HS-27A (cell line): ENCODE measurements around the gene NCAM1.

Source experiments
- DNase-seq: peaks from one replicate; pipeline ENCODE4 v3.0.0-alpha.2; 2012; ENCODE audit warnings: low read depth, missing footprints

Gene NCAM1

DNA sequence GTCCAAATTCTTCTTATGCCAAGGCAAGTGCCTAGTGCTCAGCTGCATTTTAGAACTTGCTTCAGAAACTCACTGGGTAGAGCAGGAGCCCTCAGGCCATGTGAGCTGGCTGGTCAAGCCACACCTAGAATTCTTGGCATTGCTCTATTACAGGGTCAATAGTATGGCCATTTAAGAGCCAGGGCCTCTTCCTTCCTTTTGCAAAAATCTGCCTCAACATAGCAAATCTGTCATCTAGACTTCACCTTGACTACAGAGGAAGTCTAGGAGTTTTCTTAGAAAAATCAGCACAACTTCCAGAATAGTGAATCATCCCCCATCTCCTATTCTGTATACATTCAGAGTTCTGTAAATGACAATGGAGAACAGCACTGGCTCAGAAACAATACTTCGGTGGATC, 241.2 kb downstream of the NCAM1 start:
- DNase-seq = no peak

DNA sequence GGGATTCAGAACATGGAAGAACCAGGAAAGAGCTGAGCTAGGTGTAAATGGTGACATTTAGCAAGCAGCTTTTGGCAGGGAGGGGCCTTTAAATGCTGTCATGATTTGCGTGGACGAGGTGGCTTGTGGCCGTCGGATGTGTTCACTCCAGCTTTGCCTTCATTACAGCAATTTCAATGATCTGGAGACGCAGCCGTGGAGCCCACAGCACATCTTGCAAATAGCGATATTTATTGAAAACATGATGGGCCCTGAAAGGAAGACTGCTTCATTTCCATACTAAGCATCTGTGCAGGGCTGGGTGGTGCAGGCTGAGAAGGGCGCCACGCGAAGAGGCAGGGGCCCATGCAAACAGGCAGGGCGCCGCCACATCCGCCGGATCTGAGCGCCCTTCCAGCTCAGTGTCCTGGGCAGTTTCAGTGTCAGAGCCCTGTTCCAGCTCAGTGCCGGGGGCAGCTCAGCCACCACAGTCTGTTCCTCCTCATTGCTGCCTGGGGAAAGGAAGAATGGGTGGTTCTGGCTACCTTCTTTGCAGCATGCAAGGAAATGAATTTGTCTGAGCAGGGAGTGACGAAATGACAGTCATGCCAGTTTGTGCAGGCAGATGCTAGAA, 242.0 kb downstream of the NCAM1 start:
- DNase-seq = no peak

DNA sequence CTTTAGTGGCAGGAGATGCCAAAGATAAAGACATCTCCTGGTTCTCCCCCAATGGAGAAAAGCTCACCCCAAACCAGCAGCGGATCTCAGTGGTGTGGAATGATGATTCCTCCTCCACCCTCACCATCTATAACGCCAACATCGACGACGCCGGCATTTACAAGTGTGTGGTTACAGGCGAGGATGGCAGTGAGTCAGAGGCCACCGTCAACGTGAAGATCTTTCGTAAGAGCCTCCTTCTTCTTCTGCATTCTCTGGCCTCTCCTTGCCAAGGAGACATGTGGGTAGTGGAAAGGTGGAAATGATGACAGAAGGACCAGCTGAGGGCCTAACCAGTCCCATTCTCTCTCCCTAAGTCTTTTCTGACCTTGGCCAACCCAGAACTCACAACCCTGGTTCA, 243.1 kb downstream of the NCAM1 start:
- no peak for DNase-seq

DNA sequence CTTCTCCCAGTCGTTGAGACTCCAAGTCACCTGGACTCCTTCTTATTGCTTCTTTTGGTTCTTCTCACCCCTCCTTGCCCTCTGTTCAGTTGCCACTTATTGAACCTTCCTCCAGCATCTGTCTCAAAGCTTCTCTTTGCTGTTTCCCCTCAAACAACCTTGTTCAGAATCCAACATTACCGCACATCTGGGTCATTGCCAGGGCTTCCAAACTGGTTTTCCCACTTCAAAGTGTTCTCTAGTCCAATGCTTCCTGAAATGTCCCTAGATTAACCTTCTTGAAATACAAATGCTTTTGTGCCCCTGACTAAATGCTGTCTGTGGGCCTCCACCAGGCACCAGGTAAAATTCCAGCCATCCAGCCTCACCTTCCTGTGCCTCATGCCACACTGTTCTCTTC, 252.3 kb downstream of the NCAM1 start:
- DNase-seq = no peak

DNA sequence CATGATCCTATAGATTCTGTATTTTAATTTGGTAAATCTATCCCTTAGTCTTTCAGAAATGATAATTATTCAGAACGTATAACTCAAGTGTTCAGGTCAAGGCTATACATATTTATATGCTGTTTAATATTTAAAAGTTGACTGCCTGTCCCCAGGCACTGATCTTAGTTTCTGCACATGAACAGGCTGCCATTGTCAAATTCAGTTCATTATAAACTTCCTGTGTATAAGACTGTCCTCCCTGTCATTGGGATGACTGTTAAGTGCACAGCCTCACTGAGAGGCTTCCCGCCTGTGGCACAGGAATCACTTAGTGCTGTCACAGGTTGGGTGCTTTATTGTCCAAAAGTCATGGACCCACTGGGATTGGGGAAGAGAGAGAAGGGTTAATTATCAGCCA, 261.0 kb downstream of the NCAM1 start:
- DNase-seq = no peak

DNA sequence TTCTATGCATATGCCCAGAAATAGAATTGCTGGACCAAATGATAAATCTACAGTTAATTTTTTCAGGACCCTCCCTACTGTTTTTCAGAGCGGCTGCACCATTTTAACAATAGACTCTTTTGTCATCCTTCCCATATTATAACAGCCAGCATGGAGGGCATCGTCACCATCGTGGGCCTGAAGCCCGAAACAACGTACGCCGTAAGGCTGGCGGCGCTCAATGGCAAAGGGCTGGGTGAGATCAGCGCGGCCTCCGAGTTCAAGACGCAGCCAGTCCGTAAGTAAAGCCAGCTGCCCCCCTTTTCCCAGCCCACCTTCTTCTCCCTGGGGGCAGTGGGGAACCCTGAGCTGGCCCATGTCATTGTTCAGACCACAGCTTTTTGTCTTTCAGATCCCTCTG, 273.7 kb downstream of the NCAM1 start:
- DNase-seq = no peak

DNA sequence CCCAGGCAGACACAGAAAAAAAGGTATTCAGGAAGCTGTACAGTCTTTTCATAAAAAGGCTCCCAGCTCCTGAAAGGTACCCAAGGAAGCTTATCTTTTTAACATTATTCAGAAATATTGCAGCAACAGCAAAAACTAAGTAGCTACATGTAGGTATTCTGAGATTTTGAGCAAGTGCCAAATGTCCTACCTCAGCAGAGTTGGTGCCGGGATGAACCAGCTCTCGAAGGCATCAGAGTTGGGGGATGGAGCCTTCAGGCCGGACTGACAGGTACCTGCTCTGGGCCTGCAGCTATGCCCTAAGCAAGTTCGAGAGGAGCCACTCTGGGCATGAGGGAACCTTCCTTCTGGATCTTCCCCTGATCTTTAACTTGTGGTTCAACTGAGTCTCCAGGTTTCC, 276.0 kb downstream of the NCAM1 start:
- DNase-seq = no peak

DNA sequence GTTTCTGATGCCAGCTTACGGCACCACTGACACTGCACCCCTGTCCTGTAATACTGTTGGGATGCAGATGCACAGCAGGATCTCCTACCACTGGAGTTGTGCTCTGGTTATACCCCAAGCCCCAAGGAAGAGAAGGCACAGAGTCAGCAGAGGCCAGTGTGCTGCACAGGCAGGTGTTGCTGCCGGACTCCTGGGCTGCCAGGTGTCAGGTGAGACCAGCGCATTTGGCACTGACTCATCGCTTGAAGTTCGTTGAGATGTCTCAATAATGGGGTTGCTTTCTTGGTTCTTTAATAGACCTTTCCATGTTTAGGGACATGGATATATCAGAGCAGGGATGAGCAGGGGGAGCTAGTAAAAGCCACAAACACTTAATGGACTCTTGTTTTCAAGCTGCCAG, 277.5 kb downstream of the NCAM1 start:
- no peak for DNase-seq

DNA sequence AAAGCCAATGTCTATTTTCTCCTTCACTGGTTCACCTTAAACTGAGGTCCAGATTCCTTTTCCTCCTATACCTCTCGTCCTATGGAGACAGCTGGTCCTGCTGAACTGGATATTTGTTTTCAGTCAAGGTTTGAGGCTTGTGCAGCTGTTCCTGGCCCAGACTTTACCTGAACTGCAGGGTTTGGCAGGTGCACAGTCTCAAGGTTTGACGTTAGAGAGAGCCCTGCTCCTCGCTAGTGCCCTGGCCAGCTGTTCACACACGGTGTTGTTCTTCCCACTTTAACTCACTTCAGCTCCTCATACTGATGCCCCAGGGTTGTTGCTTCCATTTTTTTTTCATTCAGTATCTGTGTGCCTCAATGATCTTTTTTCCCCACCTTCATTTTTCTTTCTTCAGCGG, 279.2 kb downstream of the NCAM1 start:
- no peak for DNase-seq

DNA sequence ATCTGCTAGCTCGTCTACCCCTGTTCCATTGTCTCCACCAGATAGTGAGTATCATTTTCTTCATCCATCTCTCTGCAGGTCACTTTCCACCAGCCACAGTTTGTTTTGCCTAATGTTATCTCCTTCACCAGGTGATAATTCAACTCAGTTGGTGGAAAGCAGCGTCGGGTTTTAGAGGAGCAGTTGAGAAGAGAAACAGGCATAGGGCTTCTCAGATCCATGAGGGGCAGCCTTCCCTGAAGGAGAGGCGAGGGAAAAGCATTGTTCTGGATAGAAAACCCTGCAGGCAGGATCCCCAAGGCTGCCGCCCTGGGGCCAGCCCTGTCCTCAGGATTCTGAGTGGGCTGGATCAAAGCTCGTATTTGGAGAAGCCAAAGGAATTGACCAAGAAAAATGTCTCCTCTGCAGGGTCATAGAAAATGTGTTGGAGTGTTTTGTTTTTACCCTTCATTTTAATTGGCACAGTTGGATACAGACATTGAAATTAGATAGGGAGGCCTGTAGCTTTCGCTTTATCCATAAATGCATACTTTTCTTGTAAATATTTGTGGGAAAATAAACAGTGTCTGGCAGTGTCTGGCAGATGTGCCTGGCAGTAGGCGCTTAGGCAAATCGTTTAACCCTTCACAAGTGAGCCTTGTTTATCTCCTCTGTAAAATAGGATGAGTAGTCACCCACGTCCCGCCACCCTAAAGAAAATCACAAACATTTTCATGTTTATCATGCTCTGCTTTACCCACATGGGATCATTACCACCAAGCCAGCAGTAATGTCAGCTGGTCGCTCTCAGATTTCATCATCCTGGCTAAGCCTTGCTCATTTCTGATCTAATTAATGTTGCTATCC, 279.8 kb downstream of the NCAM1 start:
- no peak for DNase-seq

DNA sequence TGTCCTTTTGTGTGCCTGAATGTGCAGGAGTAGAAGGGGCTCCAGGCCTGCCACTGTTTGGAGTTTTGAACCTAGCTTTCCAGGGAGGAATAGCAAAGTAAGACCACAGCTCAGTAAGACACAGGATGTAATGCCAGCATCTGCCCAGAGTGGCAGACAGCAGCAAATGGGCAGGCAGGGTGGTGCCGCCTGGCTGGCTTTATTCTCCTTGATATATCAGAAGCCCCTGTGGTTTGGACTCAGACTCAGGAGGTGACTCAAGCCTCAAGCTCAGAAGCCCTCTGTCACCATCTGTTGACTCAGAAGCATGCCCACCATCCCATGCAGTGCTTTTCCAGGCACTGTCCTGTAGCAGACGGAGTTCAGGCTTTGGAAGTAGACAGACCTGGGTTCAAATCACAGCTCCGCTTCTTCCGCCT, 280.4 kb downstream of the NCAM1 start:
- no peak for DNase-seq

DNA sequence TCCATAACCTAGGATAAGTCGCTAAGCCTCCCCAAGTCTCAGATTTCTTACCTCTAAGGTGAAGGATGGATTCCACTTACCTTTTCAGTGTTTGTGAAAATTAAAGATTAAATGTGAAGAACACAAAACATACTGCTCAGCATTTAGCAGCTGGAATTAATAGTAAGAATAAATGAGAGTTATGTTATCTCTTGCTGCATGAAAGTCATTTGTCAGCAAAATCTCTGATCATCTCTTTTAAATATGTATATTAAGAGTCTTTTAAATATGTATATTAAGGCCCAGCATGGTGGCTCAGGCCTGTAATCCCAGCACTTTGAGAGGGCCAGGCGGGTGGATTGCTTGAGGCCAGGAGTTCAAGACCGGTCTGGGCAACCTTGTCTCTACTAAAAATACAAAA, 280.8 kb downstream of the NCAM1 start:
- DNase-seq = no peak

DNA sequence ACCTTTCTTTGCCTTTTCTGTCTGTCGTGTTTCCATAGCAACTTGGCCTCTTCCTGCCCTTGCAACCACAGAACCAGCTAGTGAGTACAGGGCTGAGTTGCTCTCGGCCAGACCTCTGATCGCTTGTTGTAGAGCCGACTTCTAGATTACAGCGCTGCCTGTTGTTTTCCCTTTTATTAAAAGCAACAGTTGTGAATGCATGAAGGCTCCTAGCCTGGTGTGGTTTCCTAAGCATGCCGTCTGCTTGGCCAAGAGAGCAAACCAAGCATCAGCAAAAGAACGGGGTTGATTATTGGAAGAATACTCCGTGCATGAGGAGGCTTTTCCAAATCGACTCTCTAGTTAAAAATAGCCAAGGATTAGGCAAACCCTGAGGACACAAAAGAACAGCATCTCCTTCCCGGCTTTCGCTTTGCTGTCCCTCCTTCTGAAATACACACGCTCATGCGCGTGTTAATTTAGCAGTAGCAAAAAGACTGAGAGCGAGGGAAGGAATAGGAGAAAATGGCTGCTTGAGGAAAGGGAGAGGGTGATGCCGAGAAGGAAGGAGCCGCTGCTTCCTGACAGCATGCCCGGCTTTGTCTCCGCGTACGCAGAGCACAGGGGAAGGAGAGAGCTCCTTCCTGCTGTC, 281.7 kb downstream of the NCAM1 start:
- DNase-seq = no peak

DNA sequence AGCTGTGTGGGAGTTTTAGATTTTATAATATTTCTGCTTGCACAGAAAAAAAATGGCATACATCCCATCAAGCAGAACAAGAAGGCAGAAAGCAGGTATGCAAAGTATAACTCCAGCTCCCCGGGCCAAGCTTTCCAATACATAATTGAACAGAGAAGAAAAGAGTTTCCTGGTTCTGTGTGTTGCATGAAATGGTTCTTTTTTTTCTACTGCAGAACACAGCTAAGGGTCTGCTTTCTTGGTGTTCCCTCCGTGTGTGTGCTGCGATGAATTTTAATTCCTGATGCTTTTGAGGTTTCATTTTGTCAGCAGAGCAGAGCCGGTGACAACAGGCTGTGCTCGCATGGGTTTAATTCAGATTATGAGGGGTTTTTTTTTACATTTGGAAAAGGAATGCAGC, 282.5 kb downstream of the NCAM1 start:
- DNase-seq = no peak

DNA sequence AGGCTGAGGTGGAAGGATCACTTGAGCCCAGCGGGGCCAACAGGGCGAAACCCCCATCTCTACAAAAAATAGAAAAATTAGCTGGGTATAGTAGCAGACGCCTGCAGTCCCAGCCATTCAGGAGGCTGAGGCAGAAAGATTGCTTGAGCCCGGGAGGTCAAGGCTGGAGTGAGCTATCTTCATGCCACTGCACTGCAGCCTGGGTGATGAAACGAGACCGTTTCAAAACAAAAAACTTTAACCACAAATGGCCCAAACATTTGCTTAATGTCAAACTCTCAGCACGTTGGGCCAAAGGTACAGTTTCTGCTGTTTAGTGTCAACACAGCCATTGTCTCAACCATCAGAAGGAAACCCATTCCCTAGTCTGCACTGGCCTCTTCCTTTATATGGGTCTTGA, 284.0 kb downstream of the NCAM1 start:
- no peak for DNase-seq

DNA sequence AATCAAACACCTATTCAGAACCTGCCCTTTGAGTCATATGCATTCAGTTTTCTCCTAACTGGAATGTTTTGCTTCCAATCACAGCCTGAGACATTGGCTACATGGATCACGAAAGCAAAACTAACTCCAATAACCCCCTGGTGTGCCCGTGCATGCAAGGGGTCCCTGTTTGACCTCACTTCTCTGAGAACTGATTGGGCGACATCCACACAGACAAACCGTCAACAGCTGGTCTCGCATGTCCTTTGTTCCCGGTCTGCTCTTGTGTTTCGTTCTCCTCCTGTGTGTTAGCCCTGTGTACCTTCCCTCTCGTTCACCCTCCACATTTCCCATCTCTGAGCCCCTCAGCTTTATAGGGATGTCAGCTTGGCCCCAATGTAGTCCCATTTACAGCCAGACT, 286.0 kb downstream of the NCAM1 start:
- DNase-seq = no peak

DNA sequence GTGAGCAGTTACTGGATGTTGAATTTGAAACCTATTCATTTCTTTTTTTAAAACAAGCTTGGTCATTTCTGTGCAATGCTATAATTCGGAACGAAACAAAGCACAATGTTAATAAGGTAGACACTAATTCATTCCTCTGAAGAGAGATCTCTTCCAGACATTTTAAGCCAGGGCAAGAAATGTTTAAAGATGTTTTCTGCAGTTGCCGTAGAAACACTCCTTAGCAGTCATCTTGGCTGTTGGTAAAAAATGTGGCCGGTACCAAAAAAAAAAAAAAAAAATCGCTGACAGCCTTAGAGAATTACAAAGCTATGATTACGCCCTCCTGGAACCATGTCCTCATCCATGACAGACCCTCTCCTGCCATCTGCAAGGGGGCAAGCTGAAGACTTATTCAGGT, 286.7 kb downstream of the NCAM1 start:
- no peak for DNase-seq

DNA sequence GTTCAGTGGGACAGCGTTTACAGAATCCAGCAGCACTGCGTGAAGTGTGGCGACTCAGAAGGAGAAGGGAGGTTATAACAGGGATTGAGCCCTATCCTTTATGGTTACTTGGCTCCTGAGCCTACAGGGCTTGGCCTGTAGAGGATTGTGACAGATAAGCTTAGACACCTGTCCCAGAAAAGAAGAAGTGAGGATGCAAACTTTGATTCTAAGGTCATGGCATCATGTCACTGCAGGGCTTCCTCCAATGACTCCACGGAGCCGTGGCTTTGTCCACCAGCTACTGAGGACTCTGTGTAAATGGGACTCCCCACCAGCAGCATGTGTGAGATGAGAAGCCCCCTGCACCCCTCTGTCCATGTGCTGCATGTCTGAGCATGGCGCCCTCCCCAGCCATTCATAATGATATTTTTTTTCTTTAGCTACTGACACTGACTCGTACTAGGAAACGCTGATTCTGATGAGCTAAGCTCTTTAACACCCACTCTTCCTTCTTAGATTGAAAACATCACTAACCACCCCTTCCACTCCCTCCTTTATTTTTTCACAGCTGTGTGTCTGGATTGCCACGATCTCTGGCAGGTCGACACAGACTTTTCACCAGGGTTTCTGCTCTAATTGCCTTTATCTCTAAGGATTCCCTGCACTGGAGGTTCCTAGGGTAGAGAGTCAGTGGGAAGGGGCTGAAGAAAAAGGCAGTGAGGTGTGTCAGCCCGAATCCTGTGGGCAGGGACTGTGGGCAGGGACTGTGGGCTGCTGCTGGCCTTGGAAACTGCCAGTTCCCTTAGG, 287.7 kb downstream of the NCAM1 start:
- DNase-seq = no peak

DNA sequence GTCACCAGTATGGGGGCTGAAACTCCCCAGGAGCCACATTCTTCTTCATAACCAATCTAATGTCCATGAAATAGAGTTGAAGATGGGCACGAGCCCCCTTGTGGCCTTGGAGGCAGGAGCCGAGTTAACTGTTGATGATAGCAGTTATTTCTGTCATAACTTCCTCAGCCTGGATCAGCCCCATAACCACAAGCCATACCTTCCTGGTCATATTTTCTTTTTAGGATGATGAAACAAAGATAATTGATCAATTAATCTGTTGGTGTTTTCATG, 288.2 kb downstream of the NCAM1 start:
- no peak for DNase-seq

DNA sequence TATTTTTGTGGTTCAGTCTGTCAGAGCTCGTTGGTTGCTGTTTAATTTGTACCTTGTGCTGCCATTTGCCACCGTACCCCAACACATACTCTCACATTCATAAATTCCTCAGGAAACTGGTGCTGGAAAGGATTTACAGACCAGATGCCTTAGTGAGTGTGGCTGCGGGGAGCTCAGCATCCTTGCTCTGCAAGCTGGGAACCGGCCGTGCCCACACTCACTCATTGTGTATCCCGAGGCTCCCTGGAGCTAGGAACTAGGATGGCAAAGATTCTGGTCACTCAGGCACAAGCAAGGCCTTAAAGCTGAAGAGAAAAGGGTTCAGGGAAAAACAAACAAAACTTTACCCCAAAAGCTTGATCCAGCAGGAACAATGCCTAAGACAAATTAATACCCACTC, 288.6 kb downstream of the NCAM1 start:
- DNase-seq = no peak

DNA sequence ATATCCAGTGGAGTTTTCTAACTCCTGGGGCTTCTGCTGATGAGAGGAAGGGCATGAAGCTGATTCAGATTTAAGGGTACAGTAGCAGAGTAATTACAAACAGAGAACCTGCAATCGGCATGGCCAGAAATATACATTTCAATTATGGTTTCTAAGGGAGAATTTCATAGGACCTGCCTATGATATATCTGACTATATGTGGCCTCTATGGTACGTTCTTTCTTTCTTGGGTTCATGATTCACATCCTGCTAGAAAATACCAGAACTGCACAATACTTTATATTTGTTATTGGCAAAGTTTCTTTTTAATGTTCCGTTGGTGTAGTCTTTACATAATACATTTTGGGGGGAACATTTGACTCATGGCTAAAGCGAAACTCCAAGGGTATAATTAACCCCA, 290.1 kb downstream of the NCAM1 start:
- DNase-seq = no peak

DNA sequence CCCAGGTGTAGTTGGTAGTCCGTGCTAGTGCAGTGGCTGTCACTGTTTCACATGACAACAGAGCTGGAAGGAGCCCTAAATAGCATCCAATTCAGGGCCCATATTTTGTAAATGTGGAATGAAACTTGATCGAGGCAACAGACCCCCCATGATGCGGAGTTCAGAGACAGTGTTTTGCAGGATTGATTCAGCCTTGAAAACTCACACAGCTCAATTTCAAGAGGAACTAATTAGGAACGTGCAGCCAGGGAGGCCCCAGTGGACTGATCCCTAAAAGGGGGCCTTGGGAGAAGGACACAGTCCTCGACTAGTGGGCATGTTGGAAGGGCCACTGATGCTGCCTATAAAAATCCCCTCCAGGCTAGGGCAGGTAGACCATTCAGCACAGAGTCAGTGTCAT, 292.2 kb downstream of the NCAM1 start:
- no peak for DNase-seq

DNA sequence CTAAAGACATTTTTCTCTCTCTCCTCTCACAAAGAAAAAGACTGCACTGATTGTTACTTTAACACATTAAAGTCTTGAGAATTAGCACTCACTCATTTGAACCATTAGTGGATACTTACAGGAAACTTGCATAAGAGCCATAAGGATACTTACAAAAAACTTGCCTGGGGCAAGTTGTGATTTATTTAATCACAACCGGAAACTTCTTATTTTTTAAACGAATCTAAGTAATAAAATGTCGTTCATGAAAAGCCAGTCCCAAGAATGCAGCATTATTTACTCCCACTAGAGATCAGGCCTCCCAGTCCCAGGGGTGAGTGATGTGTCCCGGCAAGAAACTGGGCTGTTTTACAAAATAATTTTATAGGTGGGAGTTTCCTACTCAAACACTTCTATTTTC, 293.9 kb downstream of the NCAM1 start:
- no peak for DNase-seq
